B cell (primary cell): ENCODE results near the gene P3H3. TPM values are rescaled to one million over a fixed set of nuclear protein-coding genes. Genes with fewer than 3 reads are reported as not detected.

Source experiments
- ATAC-seq: fragments of 200-7000 bp; cut with Tn5 transposase; one replicate; pipeline ENCODE4 v1.10.0; 2021; ENCODE audit warnings: low read depth, mild to moderate bottlenecking, moderate number of reproducible peaks, moderate library complexity
- CTCF ChIA-PET: fragments of 350-600 bp; sonication (Branson Sonifier 250); formaldehyde crosslinking; loops from one replicate; lab custom pipeline; 2021; ENCODE audit warnings: antibody characterized with exemption, inconsistent platforms; lab: Charles Lee
- POLR2A ChIA-PET: fragments of 350-600 bp; sonication (Branson Sonifier 250); formaldehyde crosslinking; loops from one replicate; lab custom pipeline; 2021; ENCODE audit warnings: antibody characterized with exemption; lab: Charles Lee
- DNase-seq: peaks from one replicate; pipeline ENCODE4 v3.0.0; 2013
- H2AFZ ChIP-seq: 2 replicates; pipeline ENCODE4 v1.6.1; 2012; ENCODE audit warnings: mild to moderate bottlenecking, low read depth, low read length; ENCODE audit not compliant: insufficient read depth, poor library complexity, severe bottlenecking
- H3K27ac ChIP-seq, 2 donors: 1 replicate in 1 of 2; 2 replicates in 1 of 2; pipeline ENCODE4 v1.5.1; 2012 to 2013; ENCODE audit warnings: low read length in 2 of 2, mild to moderate bottlenecking in 2 of 2, moderate library complexity in 1 of 2
- H3K27me3 ChIP-seq, 4 experiments: fragments of 200-600 bp in 1 of 4; sonication (generic) in 1 of 4; replicated peaks in 1 of 4; 1 replicate in 2 of 4; 2 replicates in 2 of 4; pipeline versions ENCODE4 v1.6.1 to v1.7.0; 2013 to 2016; ENCODE audit warnings: low read length in 3 of 4, mild to moderate bottlenecking in 2 of 4, mixed read lengths in 1 of 4, moderate library complexity in 1 of 4; ENCODE audit not compliant: insufficient read depth in 4 of 4, control insufficient read depth in 3 of 4; ENCODE audit errors: control extremely low read depth in 1 of 4
- H3K36me3 ChIP-seq, 2 experiments: replicated peaks in 1 of 2; 1 replicate in 1 of 2; 2 replicates in 1 of 2; pipeline versions ENCODE4 v1.6.1 to v1.7.1; 2013; ENCODE audit warnings: low read length in 1 of 2; ENCODE audit not compliant: insufficient read depth in 2 of 2, control insufficient read depth in 1 of 2; ENCODE audit errors: control extremely low read depth in 1 of 2, extremely low read depth in 1 of 2
- H3K4me1 ChIP-seq, 2 donors: fragments of 200-600 bp in 1 of 2; sonication (generic) in 1 of 2; 1 replicate in 1 of 2; 2 replicates in 1 of 2; pipeline versions ENCODE4 v1.5.1 to v1.6.1; 2013 to 2017; ENCODE audit warnings: low read length in 2 of 2; ENCODE audit not compliant: control insufficient read depth in 2 of 2, insufficient read depth in 2 of 2
- H3K4me2 ChIP-seq: replicated peaks from 2 replicates; pipeline ENCODE3; 2012; ENCODE audit warnings: mild to moderate bottlenecking, low read depth, low read length; ENCODE audit not compliant: poor library complexity, severe bottlenecking
- H3K4me3 ChIP-seq, 5 experiments: fragments of 200-600 bp in 1 of 5; sonication (generic) in 1 of 5; 1 replicate in 3 of 5; 2 replicates in 2 of 5; pipeline versions ENCODE4 v1.5.1 to v1.7.0; 2011 to 2016; ENCODE audit warnings: low read length in 4 of 5, mild to moderate bottlenecking in 4 of 5, low read depth in 2 of 5, control low read depth in 1 of 5, moderate library complexity in 1 of 5; ENCODE audit not compliant: insufficient read depth in 1 of 5; ENCODE audit errors: control extremely low read depth in 1 of 5, extremely low read depth in 1 of 5
- H3K79me2 ChIP-seq: fragments of 200-600 bp; sonication (generic); one replicate; pipeline ENCODE4 v1.6.0; 2016; ENCODE audit warnings: low read length; ENCODE audit not compliant: control insufficient read depth, insufficient read depth
- H3K9ac ChIP-seq: fragments of 200-600 bp; sonication (generic); 2 replicates; pipeline ENCODE4 v1.6.1; 2017; ENCODE audit warnings: mild to moderate bottlenecking, low read length, moderate library complexity
- H3K9me3 ChIP-seq, 3 donors: one replicate each; pipeline versions ENCODE4 v1.6.1 to v1.7.1; 2013; ENCODE audit warnings: low read length in 2 of 3; ENCODE audit not compliant: control insufficient read depth in 2 of 3, insufficient read depth in 1 of 3; ENCODE audit errors: control extremely low read depth in 1 of 3
- H4K20me1 ChIP-seq: 2 replicates; pipeline ENCODE4 v1.6.0; 2012; ENCODE audit warnings: mild to moderate bottlenecking, low read length; ENCODE audit not compliant: insufficient read depth, control insufficient read depth, poor library complexity, severe bottlenecking
- H3K27ac Mint-ChIP-seq: one replicate; pipeline ENCODE4 v1.8.0; 2021; ENCODE audit warnings: mixed read lengths
- H3K27me3 Mint-ChIP-seq: one replicate; pipeline ENCODE4 v1.8.0; 2021; ENCODE audit warnings: mixed read lengths
- H3K4me1 Mint-ChIP-seq: one replicate; pipeline ENCODE4 v1.8.0; 2021; ENCODE audit warnings: mixed read lengths
- H3K4me3 Mint-ChIP-seq: one replicate; pipeline ENCODE4 v1.8.0; 2021; ENCODE audit warnings: mixed read lengths
- H3K9me3 Mint-ChIP-seq: one replicate; pipeline ENCODE4 v1.8.0; 2022; ENCODE audit warnings: mixed read lengths; ENCODE audit not compliant: insufficient read depth
- CTCF ChIP-seq: fragments of 200-600 bp; IDR thresholded peaks from one replicate; pipeline ENCODE4 v1.8.0; 2022; ENCODE audit warnings: antibody characterized with exemption, mild to moderate bottlenecking
- EZH2 ChIP-seq: IDR thresholded peaks from 2 replicates; pipeline ENCODE4 v1.6.1; 2012; ENCODE audit warnings: borderline replicate concordance, low read depth, mild to moderate bottlenecking, moderate library complexity, low read length; ENCODE audit not compliant: insufficient read depth, poor library complexity, severe bottlenecking
- WGBS: methylation state at CpG from one replicate; pipeline ENCODE4 v1.1.5; 2013; ENCODE audit warnings: missing lambda C conversion rate; ENCODE audit not compliant: insufficient coverage; 5-methylcytosine and 5-hydroxymethylcytosine counted together
- intact Hi-C: fragments of 100-400 bp; cut with micrococcal nuclease; formaldehyde crosslinking; loops from one replicate; pipeline ENCODE4 v1.10.0; 2022
- polyA plus RNA-seq: library from polyadenylated mRNA; depleted of rRNA; stranded (reverse); fragments of >200 nt; gene quantifications from 2 replicates; pipeline ENCODE4 v1.2.3, GENCODE V29; 2012
- total RNA-seq, 2 donors: library from RNA; stranded (reverse); fragments of 120-200 nt in 1 of 2; gene quantifications; 1 replicate in 1 of 2; 2 replicates in 1 of 2; pipeline versions ENCODE4 v1.2.3 to v1.2.4, GENCODE V29; 2013 to 2022

Gene P3H3
- total and polyA plus RNA-seq, 2 donors (not counting 1 experiment from before 2014, with no cell fraction given) = 0.09 TPM; not detected in 1

GRCh38 chr12:6824085-6824775 is 4.0 kb upstream of the P3H3 start:
- ChIA-PET POLR2A (no interaction called here), CTCF (interaction anchor here (1.1 to 6.2 kb wide), 5 partner anchors 9 to 71 kb away, joined by 3 to 33 read pairs (median 7); partner anchors contain the start of gene MLF2)
- peaks cover 0 to 78% (median 33%) of the 10 kb centered on the region in 4 experiments for H3K27me3 ChIP-seq
- Mint-ChIP-seq H3K4me3 (no peak overlapping the region), H3K27me3 (peaks cover 72% of the 10 kb centered on the region), H3K9me3 (no peaks in the 10 kb centered on the region), H3K27ac (no peak overlapping the region), H3K4me1 (peaks cover 27% of the 10 kb centered on the region)
- H3K36me3 ChIP-seq = no peaks in the 10 kb centered on the region
- H2AFZ ChIP-seq = no peak overlapping the region
- no peaks in the 10 kb centered on the region for H3K79me2 ChIP-seq
- peaks cover 32 to 34% of the 10 kb centered on the region in 2 donors for H3K4me1 ChIP-seq
- TF ChIP-seq CTCF = no peak
- no peak for TF ChIP-seq EZH2
- intact Hi-C loops = loop anchor here (2.0 kb wide), 1 partner anchor 261 kb away; no protein-coding TSS in a partner anchor
- peaks cover 0 to 13% (median 0%) of the 10 kb centered on the region in 3 donors for H3K9me3 ChIP-seq
- H3K4me2 ChIP-seq = no peak overlapping the region
- ATAC-seq = no peak
- no peak overlapping the region for H3K27ac ChIP-seq
- H3K4me3 ChIP-seq = no peak overlapping the region
- no peak for DNase-seq
- 95% methylated on average over 31 of the region's 37 CpGs for WGBS
- H3K9ac ChIP-seq = no peak overlapping the region
- H4K20me1 ChIP-seq = peaks cover 6% of the 10 kb centered on the region

GRCh38 chr12:6824901-6825381 is 3.3 kb upstream of the P3H3 start:
- ATAC-seq (no peak), DNase-seq (no peak)
- Histone ChIP-seq H3K4me3 (no peak overlapping the region), H3K9me3 (peaks cover 0 to 13% (median 0%) of the 10 kb centered on the region in 3 donors), H4K20me1 (peaks cover 11% of the 10 kb centered on the region), H3K79me2 (no peaks in the 10 kb centered on the region), H3K27me3 (peaks cover 0 to 84% (median 38%) of the 10 kb centered on the region in 4 experiments), H3K4me2 (no peak overlapping the region), H3K4me1 (peaks cover 37 to 40% of the 10 kb centered on the region in 2 donors), H3K9ac (no peak overlapping the region), H2AFZ (no peak overlapping the region), H3K27ac (no peak overlapping the region), H3K36me3 (no peaks in the 10 kb centered on the region)
- ChIA-PET POLR2A (no interaction called here), CTCF (interaction anchor here (1.1 to 6.2 kb wide), 10 partner anchors 8 to 274 kb away, joined by 3 to 33 read pairs (median 6); partner anchors contain the start of genes CDCA3, MLF2 and USP5)
- TF ChIP-seq EZH2 = no peak
- no peak for TF ChIP-seq CTCF
- Mint-ChIP-seq H3K27ac (no peak overlapping the region), H3K9me3 (no peaks in the 10 kb centered on the region), H3K4me1 (peaks cover 31% of the 10 kb centered on the region), H3K27me3 (peaks cover 75% of the 10 kb centered on the region), H3K4me3 (no peak overlapping the region)
- WGBS = 85% methylated on average over 11 of the region's 12 CpGs
- intact Hi-C loops = loop anchor here (1.0 to 2.0 kb wide), 3 partner anchors 72 to 262 kb away; partner anchors contain the start of gene MLF2
